MCF 10A (cell line): Measurements from ENCODE around the gene PDE6G. TPM values are rescaled to one million over a fixed set of nuclear protein-coding genes. Genes with fewer than 3 reads are reported as not detected.

ENCODE experiments used
- BruUV-seq: library from RNA; stranded (reverse); fragments of 400-500 nt; replicated peaks from 2 replicates; lab custom pipeline; 2021; lab: Mats Ljungman, UMichigan
- CTCF ChIA-PET: fragments of 300-600 bp; sonication (Branson Sonifier 250); formaldehyde crosslinking; extraction: SDS; loops from one replicate; lab custom pipeline; 2021; ENCODE audit warnings: antibody characterized with exemption, inconsistent platforms; lab: Yijun Ruan, JAX
- POLR2A ChIA-PET: fragments of 300-600, 350-650 bp; sonication (Branson Sonifier 250); formaldehyde crosslinking; extraction: SDS; loops from one replicate; lab custom pipeline; 2020; ENCODE audit warnings: antibody characterized with exemption, inconsistent platforms; lab: Yijun Ruan, JAX
- DNase-seq: peaks from one replicate; pipeline ENCODE4 v3.0.0-alpha.2; 2018; ENCODE audit not compliant: unreplicated experiment
- H3K27ac Mint-ChIP-seq: one replicate; pipeline ENCODE4 v1.8.0; 2022; ENCODE audit warnings: mild to moderate bottlenecking, low read depth, mixed read lengths; ENCODE audit not compliant: unreplicated experiment
- H3K27me3 Mint-ChIP-seq: one replicate; pipeline ENCODE4 v1.8.0; 2022; ENCODE audit warnings: mixed read lengths; ENCODE audit not compliant: insufficient read depth, unreplicated experiment
- H3K36me3 Mint-ChIP-seq: one replicate; pipeline ENCODE4 v1.8.0; 2022; ENCODE audit warnings: mild to moderate bottlenecking, moderate library complexity, mixed read lengths; ENCODE audit not compliant: insufficient read depth, unreplicated experiment
- H3K4me1 Mint-ChIP-seq: one replicate; pipeline ENCODE4 v1.8.0; 2022; ENCODE audit warnings: mixed read lengths; ENCODE audit not compliant: insufficient read depth, unreplicated experiment
- H3K4me3 Mint-ChIP-seq: one replicate; pipeline ENCODE4 v1.8.0; 2022; ENCODE audit warnings: mild to moderate bottlenecking, moderate library complexity, mixed read lengths; ENCODE audit not compliant: unreplicated experiment
- H3K9me3 Mint-ChIP-seq: one replicate; pipeline ENCODE4 v1.8.0; 2022; ENCODE audit warnings: mixed read lengths; ENCODE audit not compliant: unreplicated experiment
- intact Hi-C: fragments of 100-400 bp; cut with micrococcal nuclease; formaldehyde crosslinking; loops from 2 replicates; pipeline ENCODE4 v1.14.1; 2022
- total RNA-seq: library from RNA; stranded (reverse); gene quantifications from 2 replicates; pipeline ENCODE4 v1.2.3, GENCODE V29; 2022
- TF ChIP-seq, protein P1 (sequence below): fragments of 200-600 bp; IDR thresholded peaks from one replicate; pipeline ENCODE4 v1.8.0; 2022; ENCODE audit warnings: antibody characterized with exemption, mild to moderate bottlenecking; ENCODE audit not compliant: unreplicated experiment

Gene PDE6G
- total RNA-seq, 1 experiment from 2014 or later, result not detected

DNA sequence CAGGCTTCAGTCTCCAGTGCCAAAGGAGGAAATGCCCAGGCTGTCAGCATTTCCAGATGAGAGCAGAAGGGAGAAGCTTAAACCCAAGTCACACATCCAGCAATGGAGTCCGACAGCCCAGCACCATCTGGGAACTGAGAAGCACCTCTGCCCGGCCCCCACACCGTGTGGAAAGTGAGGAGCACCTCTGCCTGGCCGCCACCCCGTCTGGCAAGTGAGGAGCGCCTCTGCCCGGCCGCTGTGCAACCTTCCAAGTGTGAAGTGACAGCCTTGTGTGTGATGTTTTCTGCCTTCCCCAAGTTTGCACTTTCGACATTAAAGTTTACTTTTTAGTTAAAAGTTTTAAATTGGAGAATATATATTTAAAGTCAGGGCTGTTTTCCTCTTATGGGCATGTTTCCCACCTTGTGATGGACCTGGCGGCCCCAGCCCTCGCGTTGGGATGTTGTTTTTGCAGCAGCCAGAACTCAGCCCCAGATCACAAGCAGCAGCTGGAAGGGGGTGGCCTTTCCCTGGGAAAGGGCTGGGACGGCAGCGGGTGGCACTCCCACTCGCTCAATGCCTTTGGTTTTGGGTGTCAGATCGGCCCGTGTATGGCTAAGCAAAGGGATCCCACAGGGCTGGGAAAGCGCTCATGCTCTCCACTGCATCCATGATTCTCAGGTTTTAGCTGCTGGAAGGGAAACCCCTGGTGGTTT lies 17.4 kb upstream of the PDE6G start:
- Mint-ChIP-seq H3K4me3 (no peak overlapping the region), H3K9me3 (no peaks in the 10 kb centered on the region), H3K36me3 (peaks cover 51% of the 10 kb centered on the region), H3K27me3 (no peaks in the 10 kb centered on the region), H3K27ac (no peak overlapping the region), H3K4me1 (peaks cover 5% of the 10 kb centered on the region)
- TF ChIP-seq, protein P1, sequence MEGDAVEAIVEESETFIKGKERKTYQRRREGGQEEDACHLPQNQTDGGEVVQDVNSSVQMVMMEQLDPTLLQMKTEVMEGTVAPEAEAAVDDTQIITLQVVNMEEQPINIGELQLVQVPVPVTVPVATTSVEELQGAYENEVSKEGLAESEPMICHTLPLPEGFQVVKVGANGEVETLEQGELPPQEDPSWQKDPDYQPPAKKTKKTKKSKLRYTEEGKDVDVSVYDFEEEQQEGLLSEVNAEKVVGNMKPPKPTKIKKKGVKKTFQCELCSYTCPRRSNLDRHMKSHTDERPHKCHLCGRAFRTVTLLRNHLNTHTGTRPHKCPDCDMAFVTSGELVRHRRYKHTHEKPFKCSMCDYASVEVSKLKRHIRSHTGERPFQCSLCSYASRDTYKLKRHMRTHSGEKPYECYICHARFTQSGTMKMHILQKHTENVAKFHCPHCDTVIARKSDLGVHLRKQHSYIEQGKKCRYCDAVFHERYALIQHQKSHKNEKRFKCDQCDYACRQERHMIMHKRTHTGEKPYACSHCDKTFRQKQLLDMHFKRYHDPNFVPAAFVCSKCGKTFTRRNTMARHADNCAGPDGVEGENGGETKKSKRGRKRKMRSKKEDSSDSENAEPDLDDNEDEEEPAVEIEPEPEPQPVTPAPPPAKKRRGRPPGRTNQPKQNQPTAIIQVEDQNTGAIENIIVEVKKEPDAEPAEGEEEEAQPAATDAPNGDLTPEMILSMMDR, result no peak
- intact Hi-C loops, result no loop called here
- ChIA-PET POLR2A (no interaction called here), CTCF (no interaction called here)
- BruUV-seq, result TSS peak; percentile 51
- no peak for DNase-seq

- H3K9me3 Mint-ChIP-seq, result no peaks in the 10 kb centered on the region
- no peak for DNase-seq
- no peak overlapping the region for H3K27ac Mint-ChIP-seq
- intact Hi-C loops, result no loop called here
- H3K27me3 Mint-ChIP-seq, result no peaks in the 10 kb centered on the region
- ChIA-PET CTCF (interaction anchor here (0.6 to 0.9 kb wide), 2 partner anchors 9 to 441 kb away, joined by 3 to 5 read pairs; no protein-coding TSS in a partner anchor), POLR2A (no interaction called here)
- peaks cover 57% of the 10 kb centered on the region for H3K36me3 Mint-ChIP-seq
- H3K4me1 Mint-ChIP-seq, result peaks cover 10% of the 10 kb centered on the region
- no TSS peak for BruUV-seq
- TF ChIP-seq, protein P1, result no peak
- no peak overlapping the region for H3K4me3 Mint-ChIP-seq
Observed at GRCh38 chr17:81672954-81673353, 16.6 kb upstream of the PDE6G start.

DNA sequence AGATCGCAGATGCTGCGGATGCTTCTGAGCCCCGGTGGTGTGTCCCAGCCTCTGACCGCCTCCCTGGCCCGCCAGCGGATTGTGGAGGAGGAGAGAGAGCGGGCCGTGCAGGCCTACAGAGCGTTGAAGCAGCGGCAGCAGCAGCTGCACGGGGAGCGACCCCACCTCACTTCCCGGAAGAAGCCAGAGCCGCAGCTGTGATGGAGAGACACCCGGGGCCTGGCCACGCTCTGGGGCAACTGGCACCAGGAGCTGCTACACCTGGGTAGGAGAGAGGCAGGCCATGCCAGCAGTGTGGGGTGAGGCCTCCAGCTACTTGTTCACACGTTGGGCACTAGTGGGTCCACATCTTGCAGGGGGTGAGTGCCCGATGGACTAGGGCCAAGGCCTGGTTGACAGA lies 16.2 kb upstream of the PDE6G start:
- Mint-ChIP-seq H3K27me3 (no peaks in the 10 kb centered on the region), H3K4me1 (peaks cover 14% of the 10 kb centered on the region), H3K9me3 (no peaks in the 10 kb centered on the region), H3K36me3 (peaks cover 57% of the 10 kb centered on the region), H3K4me3 (no peak overlapping the region), H3K27ac (no peak overlapping the region)
- BruUV-seq, result no TSS peak
- ChIA-PET CTCF (interaction anchor here (0.6 to 0.9 kb wide), 2 partner anchors 10 to 441 kb away, joined by 3 to 5 read pairs; no protein-coding TSS in a partner anchor), POLR2A (no interaction called here)
- no peak for DNase-seq
- TF ChIP-seq, protein P1, result no peak
- intact Hi-C loops, result no loop called here

DNA sequence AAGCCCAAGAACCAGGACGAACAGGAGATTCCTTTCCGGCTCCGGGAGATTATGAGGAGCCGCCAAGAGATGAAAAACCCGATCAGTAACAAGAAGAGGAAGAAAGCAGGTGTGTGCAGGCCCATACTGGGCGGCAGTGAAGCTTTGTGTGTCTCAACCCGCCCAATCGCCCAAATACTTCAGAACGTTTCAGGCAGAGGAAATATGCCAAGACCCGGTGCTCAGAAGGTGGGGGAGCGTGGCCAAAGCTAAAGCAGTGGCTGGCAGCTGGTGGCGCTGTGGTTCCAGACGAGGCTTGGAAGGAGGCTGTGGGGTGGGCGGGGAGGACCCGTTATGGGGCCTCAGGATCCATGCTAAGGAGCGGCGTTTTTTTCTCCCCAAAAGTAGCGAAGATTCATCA lies 11.4 kb upstream of the PDE6G start:
- intact Hi-C loops, result loop anchor here (2.0 kb wide), 3 partner anchors 15 to 31 kb away; partner anchors contain the start of genes ARL16, NPLOC4 and TSPAN10
- POLR2A ChIA-PET, result interaction anchor here (0.6 to 8.0 kb wide), 5 partner anchors 10 to 750 kb away, joined by 3 to 101 read pairs (median 4); partner anchors contain the start of genes ARL16 and HGS
- TF ChIP-seq, protein P1, result no peak
- CTCF ChIA-PET, result interaction anchor here (0.6 to 1.3 kb wide), 4 partner anchors 13 to 57 kb away, joined by 3 to 5 read pairs (median 4); no protein-coding TSS in a partner anchor
- Mint-ChIP-seq H3K4me1 (peaks cover 15% of the 10 kb centered on the region), H3K9me3 (no peaks in the 10 kb centered on the region), H3K4me3 (peak overlapping the region; percentile 85), H3K27ac (peak overlapping the region; percentile 79), H3K27me3 (no peaks in the 10 kb centered on the region), H3K36me3 (peaks cover 54% of the 10 kb centered on the region)
- peak; percentile 17 for DNase-seq
- BruUV-seq, result no TSS peak
